GM18507 (cell line): Measurements from ENCODE around the gene ADGRL3.
"Not testable (repeated sequence)": the region's sequence is repeated elsewhere in the genome, so short reads cannot be mapped to it uniquely, and the experiment has no call there.

ENCODE experiments used
- DNase-seq: peaks from one replicate; pipeline ENCODE4 v3.0.0; 2011; ENCODE audit warnings: low read depth; ENCODE audit not compliant: insufficient read length; ENCODE audit errors: extremely low spot score
- FAIRE-seq: peaks from 2 replicates; lab custom pipeline; 2011; peaks lifted over from hg19 to GRCh38; lab: Jason Lieb, UNC

ADGRL3 gene

DNA sequence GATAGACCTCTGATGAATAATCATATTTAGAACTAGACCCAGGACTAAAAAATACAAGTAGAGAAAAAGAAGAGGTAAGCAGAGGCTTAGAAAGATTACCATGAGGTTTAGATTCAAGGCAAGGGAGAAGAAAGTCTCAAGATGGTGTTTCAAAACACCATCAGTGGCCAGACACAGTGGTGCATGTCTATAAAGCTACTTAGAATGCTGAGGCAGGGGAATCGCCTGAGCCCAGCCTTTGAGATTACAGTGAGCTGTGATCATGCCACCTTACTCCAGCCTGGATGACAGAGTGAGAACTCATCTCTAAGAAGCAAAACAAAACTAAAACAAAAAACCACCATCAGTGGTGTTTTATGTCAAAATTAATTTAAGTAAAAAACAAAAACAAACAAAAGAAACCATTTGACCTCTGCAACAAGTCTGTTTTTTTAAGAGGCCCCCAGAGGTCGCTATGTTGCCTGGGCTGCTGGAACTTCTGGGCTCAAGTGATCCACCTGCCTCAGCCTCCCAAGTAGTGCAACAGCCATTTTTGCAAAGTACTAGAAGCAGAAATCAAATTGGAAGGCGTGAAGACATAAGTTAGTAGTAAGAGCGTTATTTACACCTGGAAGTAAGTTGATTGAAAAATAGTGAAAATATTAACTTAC, 784.3 kb downstream of the ADGRL3 start:
- no peak for DNase-seq

DNA sequence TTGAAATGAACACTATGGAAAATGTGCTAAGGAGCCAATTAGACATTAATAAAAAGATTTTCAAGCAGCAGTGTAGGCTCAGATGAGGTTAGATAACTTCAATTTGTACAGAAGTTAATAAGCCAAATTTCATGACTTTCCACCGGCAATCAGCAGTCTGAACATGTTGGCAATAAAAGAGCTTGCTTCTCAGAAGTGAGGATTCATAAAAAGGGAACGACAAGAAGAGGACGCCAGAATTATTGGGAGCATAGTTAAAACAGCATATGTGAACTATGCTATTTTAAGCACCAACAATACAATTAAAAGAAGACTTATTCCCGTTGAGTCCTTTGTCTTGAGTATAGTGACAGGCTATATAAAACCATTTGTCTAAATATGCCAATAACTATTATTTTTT, 785.3 kb downstream of the ADGRL3 start:
- DNase-seq (no peak), FAIRE-seq (no peak)

More for the DNA sequence above, 784.3 kb downstream of the ADGRL3 start:
- no peak for FAIRE-seq

DNA sequence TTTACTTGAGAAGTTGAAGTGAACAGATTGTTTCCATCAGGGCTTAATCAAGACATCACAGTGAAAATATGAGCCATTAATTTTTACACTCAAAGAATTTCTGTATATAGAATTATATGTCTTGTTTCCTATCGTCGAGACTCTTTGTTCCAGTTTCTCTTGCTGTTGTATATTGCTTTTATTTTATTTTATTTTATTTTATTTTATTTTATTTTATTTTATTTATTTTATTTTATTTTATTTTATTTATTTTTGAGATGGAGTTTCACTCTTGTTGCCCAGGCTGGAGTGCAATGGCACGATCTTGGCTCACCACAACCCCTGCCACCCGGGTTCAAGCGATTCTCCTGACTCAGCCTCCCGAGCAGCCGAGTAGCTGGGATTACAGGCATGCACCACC, 786.8 kb downstream of the ADGRL3 start:
- not testable (repeated sequence) for DNase-seq, FAIRE-seq

DNA sequence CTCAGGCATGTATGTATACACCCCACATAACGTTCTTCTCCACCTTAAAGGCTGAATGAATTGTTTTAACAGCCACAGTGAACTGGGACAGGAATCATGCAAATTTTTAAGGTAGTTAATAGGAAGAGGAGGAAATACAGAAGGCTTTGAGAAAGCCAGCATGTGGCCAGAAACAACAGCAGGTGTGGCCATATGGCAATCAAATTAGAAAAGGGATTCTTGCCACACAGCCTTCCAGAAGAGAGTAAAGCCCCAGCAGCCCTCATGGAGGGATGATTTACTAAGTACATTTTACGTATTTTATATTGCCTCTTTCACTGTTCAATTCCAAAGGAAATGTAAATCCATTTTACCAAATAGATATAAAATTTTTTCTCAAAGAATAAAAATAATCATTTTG, 792.2 kb downstream of the ADGRL3 start:
- FAIRE-seq, result no peak
- no peak for DNase-seq

DNA sequence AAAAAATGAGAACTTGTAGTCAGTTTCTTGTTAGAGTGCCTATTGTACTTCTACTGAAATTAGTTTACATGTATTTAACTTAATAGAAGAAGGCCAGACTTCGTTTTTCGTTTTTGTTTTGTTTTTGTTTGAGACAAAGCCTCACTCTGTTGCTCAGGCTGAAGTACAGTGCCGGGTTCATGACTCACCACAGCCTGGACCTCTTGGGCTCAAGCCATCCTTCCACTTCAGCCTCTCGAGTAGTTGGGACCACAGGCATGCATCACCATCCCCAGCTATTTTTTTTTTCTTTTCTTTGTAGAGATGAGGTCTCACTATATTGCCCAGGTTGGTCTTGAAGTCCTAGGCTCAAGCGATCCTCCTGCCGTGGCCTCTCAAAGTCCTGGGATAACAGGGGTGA, 793.9 kb downstream of the ADGRL3 start:
- no peak for DNase-seq
- no peak for FAIRE-seq

DNA sequence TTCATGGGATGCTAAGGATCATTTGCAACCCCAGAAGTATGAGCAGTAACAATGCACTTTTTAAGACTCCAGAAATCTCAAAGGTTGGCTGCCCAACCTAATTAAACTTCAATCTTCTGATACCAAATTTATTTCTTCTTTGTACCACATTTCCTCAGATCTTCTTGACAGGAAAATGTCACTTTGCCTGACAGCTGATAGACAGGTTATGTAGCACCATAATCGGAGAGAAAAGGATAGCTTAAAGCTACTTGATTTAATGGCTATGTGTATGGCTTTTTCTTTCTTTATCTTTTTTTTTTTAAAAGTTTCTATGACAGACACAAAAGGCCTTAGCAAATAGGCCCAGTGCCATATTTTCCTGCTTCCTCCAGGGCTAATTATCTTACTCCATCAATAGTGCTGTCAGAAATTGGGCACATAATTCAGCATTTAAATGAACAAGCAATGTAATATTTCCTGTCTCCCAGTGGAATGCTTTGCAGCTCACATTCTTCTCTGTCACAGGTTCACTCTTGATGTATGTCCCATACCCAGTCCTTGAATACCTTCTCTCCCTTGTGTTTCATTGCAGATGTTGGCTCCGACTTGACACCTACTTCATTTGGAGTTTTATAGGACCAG, 795.7 kb downstream of the ADGRL3 start:
- no peak for DNase-seq
- FAIRE-seq, result no peak

DNA sequence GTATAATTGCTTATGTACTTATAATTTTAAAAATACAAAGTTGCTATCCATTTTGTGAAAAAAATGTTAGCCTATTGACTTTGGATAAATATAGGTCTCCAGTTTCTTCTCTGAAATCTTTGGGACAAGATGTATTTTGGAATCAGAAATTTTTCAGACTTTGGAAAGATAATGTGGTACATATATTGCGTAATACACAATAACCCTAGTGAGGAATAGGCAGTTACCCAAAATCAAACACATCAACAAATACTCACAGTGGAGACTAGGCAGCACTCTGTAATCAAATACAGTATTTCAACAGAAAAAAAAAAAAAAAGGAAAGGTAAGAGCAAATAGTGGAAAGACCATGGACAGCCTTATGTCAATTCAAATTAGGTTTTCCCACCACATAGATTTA, 796.8 kb downstream of the ADGRL3 start:
- DNase-seq (no peak), FAIRE-seq (no peak)

DNA sequence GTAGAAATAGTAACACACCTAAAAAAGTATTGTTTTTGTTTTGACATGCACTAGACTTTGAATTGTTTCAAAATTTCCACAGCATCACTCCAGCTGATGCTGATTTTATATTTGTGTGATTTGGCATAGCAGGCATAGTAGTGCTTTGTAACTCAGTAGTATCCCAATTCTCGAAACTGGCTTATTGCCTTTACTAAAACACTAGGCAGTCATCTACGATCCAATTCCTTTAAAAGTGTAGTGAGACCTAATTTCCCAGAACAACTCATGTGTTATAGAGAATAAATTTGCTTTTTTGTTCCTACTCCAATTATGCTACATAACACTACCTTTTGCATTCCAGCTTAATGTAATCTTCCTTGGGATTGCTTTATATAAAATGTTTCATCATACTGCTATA, 797.7 kb downstream of the ADGRL3 start:
- DNase-seq (no peak), FAIRE-seq (no peak)

DNA sequence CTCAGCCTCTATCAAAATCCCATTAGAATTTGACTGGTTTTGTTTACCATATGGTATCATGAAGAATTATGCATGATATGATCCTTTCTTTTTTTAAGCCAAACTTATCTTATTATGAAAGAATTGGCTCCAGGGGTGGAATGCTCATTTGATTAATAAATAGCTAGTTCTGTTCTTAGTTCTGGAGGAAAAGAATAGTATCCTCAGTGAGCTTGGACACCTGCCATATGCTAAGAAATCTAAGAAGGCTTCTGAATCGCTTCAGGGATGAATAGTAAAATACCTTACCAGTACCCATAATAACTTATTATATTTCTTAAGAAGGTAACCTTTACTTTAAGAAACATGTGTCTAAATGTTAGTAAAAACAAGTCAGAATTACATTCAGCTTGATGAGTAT, 803.6 kb downstream of the ADGRL3 start:
- FAIRE-seq, result no peak

DNA sequence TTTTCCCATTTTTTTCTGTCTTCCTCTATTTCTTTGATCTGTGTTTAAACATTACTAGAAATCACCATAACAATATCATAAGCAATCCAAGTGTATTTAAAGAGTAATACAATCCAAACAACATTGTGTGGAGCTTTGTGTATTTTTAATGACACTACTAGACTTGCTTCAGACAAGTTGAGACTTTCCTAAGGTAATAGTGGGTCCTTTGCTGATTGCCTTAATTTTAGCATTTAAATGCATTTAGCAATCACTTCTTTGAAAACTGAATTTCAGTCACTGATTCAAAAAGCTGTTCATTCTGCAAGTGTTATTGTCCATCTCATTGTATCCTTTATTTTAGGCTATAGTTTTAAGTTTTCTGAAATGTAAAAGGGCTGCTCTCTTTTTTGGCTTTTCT, 804.8 kb downstream of the ADGRL3 start:
- FAIRE-seq, result no peak
- DNase-seq, result no peak

More for the DNA sequence above, 803.6 kb downstream of the ADGRL3 start:
- no peak for DNase-seq

DNA sequence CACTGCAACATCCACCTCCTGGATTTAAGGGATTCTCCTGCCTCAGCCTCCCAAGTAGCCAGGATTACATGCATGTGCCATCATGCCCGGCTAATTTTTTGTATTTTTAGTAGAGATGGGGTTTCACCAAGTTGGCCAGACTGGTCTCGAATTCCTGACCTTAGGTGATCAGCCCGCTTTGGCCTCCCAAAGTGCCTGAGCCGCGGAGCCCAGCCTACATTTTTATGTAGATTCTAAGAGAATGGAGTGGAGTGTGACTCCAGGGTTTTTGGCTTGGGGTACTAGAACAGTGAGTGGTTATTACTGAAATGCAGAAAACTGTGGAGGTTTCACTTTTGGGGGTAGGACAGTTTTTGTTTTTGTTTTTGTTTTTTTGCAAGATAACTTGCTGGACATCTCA, 806.0 kb downstream of the ADGRL3 start:
- FAIRE-seq (no peak), DNase-seq (no peak)

DNA sequence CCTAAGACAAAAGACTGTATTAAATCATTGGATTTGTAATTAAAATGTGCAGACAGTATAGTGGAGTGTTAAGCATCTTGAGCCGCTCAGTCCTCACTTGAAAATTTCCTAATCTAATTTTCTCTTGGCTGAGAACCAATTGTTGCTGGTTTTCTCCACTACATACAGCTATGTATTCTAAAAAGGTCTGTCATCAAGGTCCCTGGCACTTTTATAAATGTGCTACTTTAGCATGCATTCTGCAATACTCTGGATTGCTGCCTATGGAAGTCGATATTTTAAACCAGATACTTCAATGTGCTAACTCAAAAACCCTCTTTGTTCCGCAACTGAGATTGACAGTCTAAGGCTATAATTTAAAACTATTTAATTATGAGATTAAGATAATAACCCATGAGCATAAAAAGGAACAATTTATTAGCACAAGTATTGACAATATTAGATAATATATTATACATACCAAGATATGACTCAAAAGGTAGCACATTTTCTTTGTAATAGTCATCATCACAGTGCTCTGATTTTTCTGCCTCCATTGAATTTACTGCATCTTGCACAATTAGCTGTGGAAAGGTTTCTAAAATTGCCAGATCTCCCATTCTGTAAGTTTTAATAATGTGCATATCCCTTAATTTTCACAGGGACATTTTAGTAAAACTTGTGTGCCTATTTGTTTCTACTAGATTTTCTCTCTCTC, 815.1 kb downstream of the ADGRL3 start:
- DNase-seq (no peak), FAIRE-seq (no peak)

DNA sequence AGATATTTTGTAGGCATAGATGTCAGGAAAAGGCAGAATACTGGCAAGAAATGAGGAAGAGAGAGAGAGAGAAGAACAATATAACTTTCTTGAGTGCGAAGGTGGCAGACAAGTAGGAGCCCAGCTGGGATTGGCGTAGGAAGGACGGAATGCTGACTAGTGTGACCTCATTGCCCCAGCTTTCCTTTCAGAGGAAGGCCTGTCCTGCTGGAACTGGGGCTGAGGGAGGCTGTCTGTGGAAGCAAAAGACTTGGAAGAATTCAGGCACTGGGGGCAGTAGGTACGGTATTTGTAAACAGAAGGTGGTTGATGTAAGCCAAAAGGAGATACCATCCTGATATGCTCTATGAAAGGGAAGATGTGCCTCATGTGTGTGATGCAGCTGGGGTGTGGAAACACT, 818.4 kb downstream of the ADGRL3 start:
- DNase-seq (no peak), FAIRE-seq (no peak)

DNA sequence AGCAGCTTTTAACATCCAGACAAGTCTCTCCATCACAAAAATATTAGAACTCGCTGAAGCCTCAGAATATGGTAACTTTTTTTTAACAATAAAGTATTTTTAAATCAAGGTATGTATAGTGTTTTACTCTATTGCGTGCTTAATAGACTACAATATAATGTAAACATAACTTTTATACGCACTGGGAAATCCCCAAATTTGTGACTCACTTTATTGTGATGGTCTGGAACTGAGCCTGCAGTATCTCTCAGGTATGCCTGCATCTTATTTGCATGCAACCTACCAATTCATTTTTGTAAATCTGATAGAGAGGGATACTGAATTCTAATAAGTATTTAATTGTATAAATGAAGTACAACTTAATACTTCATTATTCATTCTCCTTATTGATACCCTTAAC, 823.5 kb downstream of the ADGRL3 start:
- no peak for FAIRE-seq

DNA sequence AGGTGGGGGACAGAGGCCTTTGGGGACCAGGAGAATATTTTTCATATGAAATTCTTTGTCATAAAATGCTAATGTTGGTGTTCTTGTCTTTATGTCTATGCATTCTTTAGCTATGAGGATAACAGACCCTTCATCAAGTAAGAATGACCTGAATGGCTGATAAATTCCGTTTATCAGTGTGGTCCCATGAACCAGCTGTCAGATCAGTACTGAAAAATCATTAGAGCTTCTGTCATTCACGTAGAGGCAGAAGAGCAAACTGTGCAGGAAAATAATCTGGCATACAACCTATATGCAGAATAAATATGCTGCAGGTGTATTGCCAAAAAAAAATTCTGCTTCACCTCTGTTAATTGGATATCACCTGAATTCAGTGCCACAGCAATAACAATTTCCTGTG, 828.6 kb downstream of the ADGRL3 start:
- DNase-seq (no peak), FAIRE-seq (no peak)

More for the DNA sequence above, 823.5 kb downstream of the ADGRL3 start:
- DNase-seq, result no peak

DNA sequence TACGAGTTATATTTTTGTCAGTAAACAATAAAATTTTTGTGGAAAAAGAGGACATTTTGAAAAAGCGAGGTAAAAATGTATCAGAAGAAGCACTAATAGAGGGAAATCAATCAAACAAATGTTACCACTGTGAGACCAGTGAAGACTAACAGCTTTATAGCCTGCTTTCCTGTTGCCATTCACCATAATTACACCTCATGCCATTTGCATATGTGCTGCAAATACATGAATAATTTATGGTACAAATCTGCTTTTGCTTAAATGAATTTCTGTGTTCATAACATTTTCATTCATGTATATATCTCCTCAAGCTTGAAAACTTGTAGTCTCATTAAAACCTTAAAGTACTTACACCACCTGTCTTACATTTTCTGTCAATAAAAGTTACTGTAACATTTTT, 830.8 kb downstream of the ADGRL3 start:
- DNase-seq (no peak), FAIRE-seq (no peak)

DNA sequence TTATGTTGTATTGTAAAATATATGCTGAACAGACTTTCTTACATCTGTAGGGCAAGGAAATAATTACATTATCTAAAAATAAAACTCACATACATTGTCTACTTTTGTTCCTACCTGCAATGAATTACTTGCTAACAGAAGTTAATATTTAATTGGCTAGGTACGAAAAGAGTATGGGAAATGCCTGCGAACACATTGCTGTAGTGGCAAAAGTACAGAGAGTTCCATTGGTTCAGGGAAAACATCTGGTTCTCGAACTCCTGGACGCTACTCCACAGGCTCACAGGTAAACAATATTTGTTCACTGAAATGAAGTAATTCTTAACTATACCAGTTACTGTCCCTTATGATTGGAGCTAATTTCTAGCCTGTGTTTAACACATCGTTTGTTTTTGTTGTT, 837.4 kb downstream of the ADGRL3 start:
- no peak for DNase-seq
- no peak for FAIRE-seq

DNA sequence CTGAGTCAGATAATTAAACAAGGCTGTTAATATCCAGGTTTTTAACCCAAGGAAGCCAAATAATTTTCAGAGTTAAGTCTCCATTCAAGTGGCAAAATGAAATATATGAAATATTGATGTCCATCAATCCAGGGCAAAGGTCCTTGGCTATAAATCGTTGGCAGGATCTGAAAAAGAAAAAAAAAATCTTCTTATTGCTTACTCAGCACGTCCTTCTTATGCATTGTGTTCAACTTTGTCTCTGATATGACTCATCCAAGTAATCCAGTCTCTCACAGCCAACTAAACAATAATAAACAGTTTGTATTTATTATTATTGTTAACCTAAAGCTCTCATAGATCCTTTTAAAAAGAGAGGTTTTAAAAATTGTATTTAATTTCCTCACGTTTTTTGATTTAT, 851.2 kb downstream of the ADGRL3 start:
- FAIRE-seq (no peak), DNase-seq (no peak)

DNA sequence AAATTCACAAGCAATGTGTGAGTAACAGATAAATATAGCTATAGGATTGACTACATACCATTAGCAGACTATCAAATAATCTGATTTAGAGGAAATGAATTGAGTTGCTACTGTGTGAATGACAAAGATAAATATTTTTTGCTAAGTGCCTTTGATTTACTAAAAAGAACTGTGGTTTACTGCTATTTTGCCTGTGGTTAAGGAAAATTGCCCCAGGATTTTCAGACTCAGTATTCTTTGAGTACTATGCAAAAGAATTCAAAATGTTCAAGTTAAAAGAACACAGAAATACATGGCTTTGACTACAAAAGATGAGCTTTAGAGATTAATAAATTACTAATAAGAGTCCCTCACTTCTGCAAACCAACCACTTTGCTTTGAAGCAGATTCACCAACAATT, 853.8 kb downstream of the ADGRL3 start:
- DNase-seq (no peak), FAIRE-seq (no peak)

DNA sequence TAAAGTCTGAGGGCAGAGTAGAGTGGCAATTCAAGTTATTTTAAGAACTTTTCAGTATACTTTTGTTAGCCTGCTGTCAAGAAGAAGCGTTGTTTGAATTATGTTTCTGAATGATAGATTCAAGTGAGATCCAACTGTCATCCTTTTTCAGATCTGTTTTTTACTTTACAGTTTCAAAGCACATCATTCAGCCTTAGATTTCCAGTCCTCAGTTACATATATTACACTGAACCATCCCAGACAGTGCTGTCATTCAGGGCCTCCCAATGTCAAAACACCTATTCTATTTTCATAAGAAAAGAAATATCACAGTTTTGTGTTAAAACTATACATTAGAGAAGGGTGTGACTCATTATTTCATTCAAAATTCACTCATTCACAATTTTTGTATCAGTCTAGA, 856.9 kb downstream of the ADGRL3 start:
- DNase-seq (no peak), FAIRE-seq (no peak)

DNA sequence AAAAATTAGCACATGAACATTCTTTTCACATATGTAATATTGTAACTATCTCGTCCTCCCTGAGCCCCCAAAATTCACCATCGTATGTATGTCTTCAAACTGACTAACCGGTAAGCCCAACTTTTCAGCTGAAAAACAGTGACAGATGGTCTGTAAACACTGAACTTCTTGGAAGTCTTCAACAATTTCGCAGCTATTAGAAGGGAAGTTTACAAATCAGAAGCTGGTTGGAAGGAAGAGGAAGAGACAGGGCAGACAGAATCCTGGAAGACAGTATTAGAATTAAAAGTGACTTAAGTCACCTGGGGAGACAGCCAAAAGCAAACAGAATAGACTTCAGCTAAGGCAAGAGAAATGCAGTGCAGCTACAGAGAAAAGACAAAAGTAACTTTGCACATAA, 858.4 kb downstream of the ADGRL3 start:
- FAIRE-seq (no peak), DNase-seq (no peak)
